ENCODE measurements around the gene FANK1. TPM values are rescaled to one million over a fixed set of nuclear protein-coding genes. Genes with fewer than 3 reads are reported as not detected.

FANK1 gene
- total and polyA plus RNA-seq, 3 donors from 2014 or later = 41.1 to 143 (median 60.9) TPM

- Histone ChIP-seq H3K9me3 (no peaks in the 10 kb centered on the region), H3K4me3 (no peak overlapping the region), H3K36me3 (ENCODE audit: low read depth, missing control alignments) (no peaks in the 10 kb centered on the region), H3K4me1 (no peaks in the 10 kb centered on the region), H3K27ac (no peak overlapping the region), H3K27me3 (no peaks in the 10 kb centered on the region)
- no peak for DNase-seq
- WGBS, 2 donors = 91 to 95% methylated on average over 7 of the region's 7 CpGs
- TF ChIP-seq CTCF (IDR thresholded peaks at IDR 0.05) (no peak), POLR2A (IDR thresholded peaks at IDR 0.05) (no peak)
- intact Hi-C loops (cut with DNase I; ENCODE audit: low total_unique reads) = no loop called here
Observed at GRCh38 chr10:126014309-126014708, 117.9 kb downstream of the FANK1 start.

- no peak overlapping the region for H3K4me3 ChIP-seq
- intact Hi-C loops (cut with DNase I; ENCODE audit: low total_unique reads) = no loop called here
- WGBS, 2 donors = 83 to 93% methylated on average over 3 of the region's 3 CpGs
- no peaks in the 10 kb centered on the region for H3K4me1 ChIP-seq
- no peaks in the 10 kb centered on the region for H3K27me3 ChIP-seq
- no peaks in the 10 kb centered on the region for H3K36me3 ChIP-seq (ENCODE audit: low read depth, missing control alignments)
- TF ChIP-seq POLR2A (IDR thresholded peaks at IDR 0.05) (no peak), CTCF (IDR thresholded peaks at IDR 0.05) (no peak)
- no peak for DNase-seq
- no peak overlapping the region for H3K27ac ChIP-seq
- no peaks in the 10 kb centered on the region for H3K9me3 ChIP-seq
Observed at GRCh38 chr10:126015413-126015812, 119.0 kb downstream of the FANK1 start.

- Histone ChIP-seq H3K9me3 (no peaks in the 10 kb centered on the region), H3K36me3 (ENCODE audit: low read depth, missing control alignments) (no peaks in the 10 kb centered on the region), H3K27me3 (no peaks in the 10 kb centered on the region), H3K4me1 (no peaks in the 10 kb centered on the region), H3K4me3 (no peak overlapping the region), H3K27ac (no peak overlapping the region)
- intact Hi-C loops (cut with DNase I; ENCODE audit: low total_unique reads) = no loop called here
- DNase-seq = no peak
- TF ChIP-seq CTCF (IDR thresholded peaks at IDR 0.05) (no peak), POLR2A (IDR thresholded peaks at IDR 0.05) (no peak)
- 95 to 97% methylated on average over 4 of the region's 4 CpGs for WGBS, 2 donors
Observed at GRCh38 chr10:126016156-126016805, 119.9 kb downstream of the FANK1 start.

- WGBS, 2 donors = 94 to 98% methylated on average over 3 of the region's 3 CpGs
- Histone ChIP-seq H3K4me1 (no peaks in the 10 kb centered on the region), H3K9me3 (no peaks in the 10 kb centered on the region), H3K36me3 (ENCODE audit: low read depth, missing control alignments) (no peaks in the 10 kb centered on the region), H3K4me3 (no peak overlapping the region), H3K27me3 (no peaks in the 10 kb centered on the region), H3K27ac (no peak overlapping the region)
- TF ChIP-seq CTCF (IDR thresholded peaks at IDR 0.05) (no peak), POLR2A (IDR thresholded peaks at IDR 0.05) (no peak)
- intact Hi-C loops (cut with DNase I; ENCODE audit: low total_unique reads) = no loop called here
- DNase-seq = no peak
Observed at GRCh38 chr10:126016882-126017281, 120.5 kb downstream of the FANK1 start.

GRCh38 chr10:126017961-126018560 is 121.7 kb downstream of the FANK1 start:
- no peaks in the 10 kb centered on the region for H3K36me3 ChIP-seq (ENCODE audit: low read depth, missing control alignments)
- no peak overlapping the region for H3K27ac ChIP-seq
- no peaks in the 10 kb centered on the region for H3K4me1 ChIP-seq
- TF ChIP-seq CTCF (IDR thresholded peaks at IDR 0.05) (no peak), POLR2A (IDR thresholded peaks at IDR 0.05) (no peak)
- no peak overlapping the region for H3K4me3 ChIP-seq
- WGBS, 2 donors = 48 to 50% methylated on average over 2 of the region's 2 CpGs
- DNase-seq = no peak
- no peaks in the 10 kb centered on the region for H3K27me3 ChIP-seq
- intact Hi-C loops (cut with DNase I; ENCODE audit: low total_unique reads) = no loop called here
- no peaks in the 10 kb centered on the region for H3K9me3 ChIP-seq
